Measurements from ENCODE around the gene KIF19. TPM values are rescaled to one million over a fixed set of nuclear protein-coding genes. Genes with fewer than 3 reads are reported as not detected.
"Not testable (repeated sequence)": the region's sequence is repeated elsewhere in the genome, so short reads cannot be mapped to it uniquely, and the experiment has no call there.

Gene KIF19
- total and polyA plus RNA-seq, 2 donors, result 0.32 to 1.4 TPM

- WGBS, result 62% methylated on average over 6 of the region's 6 CpGs
- Histone ChIP-seq H3K36me3 (ENCODE audit: insufficient read depth) (no peaks in the 10 kb centered on the region), H3K4me3 (ENCODE audit: low read depth, low read length) (no peak overlapping the region), H3K4me1 (ENCODE audit: insufficient read depth) (no peaks in the 10 kb centered on the region), H3K27ac (ENCODE audit: low read depth) (no peak overlapping the region)
- DNase-seq (ENCODE audit: extremely low spot score), result no peak
Observed at GRCh38 chr17:74404789-74405188, 78.8 kb downstream of the KIF19 start.

- not testable (repeated sequence) for H3K4me3 ChIP-seq (ENCODE audit: low read depth, low read length); H3K4me1 ChIP-seq (ENCODE audit: insufficient read depth); H3K27ac ChIP-seq (ENCODE audit: low read depth); H3K36me3 ChIP-seq (ENCODE audit: insufficient read depth); DNase-seq (ENCODE audit: extremely low spot score)
- 94% methylated on average over 5 of the region's 5 CpGs for WGBS
Observed at GRCh38 chr17:74405311-74405710, 79.3 kb downstream of the KIF19 start.

Other genes with a start within 250 kb of the KIF19 start
- 1,536 TPM for gene RPL38, start 122.5 kb upstream of the KIF19 start, total RNA-seq
- 1,535 TPM for gene RPL38, start 122.5 kb upstream of the KIF19 start, polyA plus RNA-seq
- 20.1 TPM for gene TTYH2, start 112.7 kb upstream of the KIF19 start, total RNA-seq
- 8.3 TPM for gene TTYH2, start 112.7 kb upstream of the KIF19 start, polyA plus RNA-seq
- not detected for gene DNAI2, start 52.0 kb upstream of the KIF19 start, total RNA-seq
- gene DNAI2, start 52.0 kb upstream of the KIF19 start, polyA plus RNA-seq, result 0.05 TPM
- not detected for gene BTBD17, start 35.6 kb downstream of the KIF19 start, total RNA-seq
- gene BTBD17, start 35.6 kb downstream of the KIF19 start, polyA plus RNA-seq, result not detected
- gene GPR142, start 41.3 kb downstream of the KIF19 start, total RNA-seq, result not detected
- gene GPR142, start 41.3 kb downstream of the KIF19 start, polyA plus RNA-seq, result 0.23 TPM
- gene GPRC5C, start 105.9 kb downstream of the KIF19 start, total RNA-seq, result 27.0 TPM
- gene GPRC5C, start 105.9 kb downstream of the KIF19 start, polyA plus RNA-seq, result 40.6 TPM
- 2.7 TPM for gene CD300A, start 140.4 kb downstream of the KIF19 start, total RNA-seq
- 5.2 TPM for gene CD300A, start 140.4 kb downstream of the KIF19 start, polyA plus RNA-seq
- not detected for gene CD300LB, start 205.2 kb downstream of the KIF19 start, total RNA-seq
- gene CD300LB, start 205.2 kb downstream of the KIF19 start, polyA plus RNA-seq, result 0.46 TPM
- 0.69 TPM for gene CD300C, start 219.9 kb downstream of the KIF19 start, total RNA-seq
- 2.3 TPM for gene CD300C, start 219.9 kb downstream of the KIF19 start, polyA plus RNA-seq
- gene CD300H, start 241.3 kb downstream of the KIF19 start, total RNA-seq, result not detected
- gene CD300H, start 241.3 kb downstream of the KIF19 start, polyA plus RNA-seq, result 0.18 TPM